Tongue (tissue), 2 donors: ENCODE measurements around the gene XNDC1N. TPM values are rescaled to one million over a fixed set of nuclear protein-coding genes. Genes with fewer than 3 reads are reported as not detected.

Experiments
- DNase-seq: peaks from one replicate; pipeline ENCODE4 v3.0.0-alpha.2; 2015
- total RNA-seq: library from RNA; depleted of rRNA; stranded (reverse); fragments of >200 nt; gene quantifications from one replicate; pipeline ENCODE4 v1.2.3, GENCODE V29; 2014

Gene XNDC1N
- 9.4 TPM for total RNA-seq

- DNase-seq: no peak
Measured at GRCh38 chr11:71927820-71928736, at the start of gene XNDC1N. TSS of gene XNDC1N (minus strand) at chr11:71928594. CDS start at chr11:71923353, 5,241 bp downstream.

DNA sequence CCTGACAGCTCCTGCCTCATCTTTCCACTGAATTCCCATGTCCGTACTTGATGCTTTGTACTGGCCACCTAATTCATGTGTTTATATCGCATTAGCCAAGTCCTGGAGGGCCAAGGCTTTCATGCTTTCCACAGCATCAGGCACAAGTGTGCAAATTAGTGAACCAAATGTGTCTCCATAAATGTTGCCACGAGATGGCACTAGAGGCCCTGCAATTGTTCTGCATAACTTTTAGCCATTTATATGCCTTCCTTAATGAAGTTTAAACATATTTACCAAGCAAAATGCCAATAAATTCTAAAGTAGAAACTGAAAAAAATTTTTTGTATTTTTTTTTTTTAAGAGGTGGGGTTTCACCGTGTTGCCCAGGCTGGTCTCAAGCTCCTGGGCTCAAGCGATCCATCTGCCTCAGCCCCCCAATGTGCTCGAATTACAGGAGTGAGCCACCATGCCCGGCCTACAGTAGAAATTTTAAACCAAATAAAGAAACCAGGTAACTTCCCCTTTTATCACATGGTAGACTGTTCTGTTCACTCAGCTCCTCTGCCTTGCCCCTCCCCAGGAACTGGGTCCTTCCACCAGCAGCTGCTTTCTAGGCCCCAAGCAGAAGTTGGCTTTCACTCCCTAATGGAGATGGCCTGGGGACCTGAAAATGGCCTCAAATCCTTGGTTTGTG lies 49.5 kb upstream of the XNDC1N start:
- DNase-seq: peak; percentile 72

DNA sequence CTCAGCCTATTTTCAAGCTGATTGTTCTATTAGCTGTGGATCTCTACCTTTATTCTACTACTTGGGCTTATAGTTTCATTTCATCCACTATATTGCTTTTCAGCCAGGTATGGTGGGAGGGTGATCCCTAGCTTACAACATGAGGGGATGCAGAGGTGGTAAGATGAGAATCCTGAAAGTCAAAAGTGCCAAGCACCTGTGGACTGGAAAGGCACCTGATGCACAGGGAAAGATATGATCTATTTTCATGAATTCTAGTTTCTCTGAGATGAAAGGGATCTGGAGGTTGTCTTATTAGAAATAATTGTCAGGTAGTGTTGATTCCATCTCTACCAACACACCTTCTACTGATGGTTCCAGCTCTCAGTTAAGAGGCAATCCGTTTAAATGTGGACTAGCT lies 48.7 kb upstream of the XNDC1N start:
- DNase-seq: no peak

GRCh38 chr11:71976551-71976950 lies 48.2 kb upstream of the XNDC1N start:
- DNase-seq: no peak

GRCh38 chr11:71971680-71972079 lies 43.3 kb upstream of the XNDC1N start:
- DNase-seq: no peak

GRCh38 chr11:71964641-71965040 lies 36.2 kb upstream of the XNDC1N start:
- no peak for DNase-seq

- DNase-seq: no peak
Measured at GRCh38 chr11:71963468-71963867, 35.1 kb upstream of the XNDC1N start.

GRCh38 chr11:71962428-71963038 lies 34.1 kb upstream of the XNDC1N start:
- DNase-seq: no peak

DNA sequence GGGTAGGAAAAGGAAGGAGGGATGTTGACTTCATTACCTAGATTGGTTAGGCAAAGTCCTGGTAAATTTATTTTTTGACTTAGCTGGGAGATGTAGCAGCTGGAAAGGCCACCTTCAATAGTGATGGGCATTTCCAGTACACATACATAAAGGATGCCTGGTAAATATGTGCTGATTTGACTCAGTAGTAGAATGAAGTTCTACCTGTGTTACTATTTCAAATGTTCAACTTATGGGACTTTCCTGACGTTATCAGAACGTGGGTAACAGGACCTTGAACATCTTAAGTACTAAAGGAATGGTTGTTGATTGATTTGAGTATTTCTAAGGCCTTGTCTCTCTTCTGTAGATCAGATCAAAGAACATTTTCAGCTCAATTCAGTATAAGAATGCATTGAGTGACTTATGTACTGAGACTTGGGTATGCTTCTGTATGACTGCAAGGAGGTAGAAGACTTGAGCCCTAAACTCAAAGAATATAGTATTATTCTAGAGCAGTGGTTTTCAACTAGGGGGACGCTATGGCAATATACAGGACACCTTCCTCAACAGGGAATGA lies 27.6 kb upstream of the XNDC1N start:
- DNase-seq: no peak

DNA sequence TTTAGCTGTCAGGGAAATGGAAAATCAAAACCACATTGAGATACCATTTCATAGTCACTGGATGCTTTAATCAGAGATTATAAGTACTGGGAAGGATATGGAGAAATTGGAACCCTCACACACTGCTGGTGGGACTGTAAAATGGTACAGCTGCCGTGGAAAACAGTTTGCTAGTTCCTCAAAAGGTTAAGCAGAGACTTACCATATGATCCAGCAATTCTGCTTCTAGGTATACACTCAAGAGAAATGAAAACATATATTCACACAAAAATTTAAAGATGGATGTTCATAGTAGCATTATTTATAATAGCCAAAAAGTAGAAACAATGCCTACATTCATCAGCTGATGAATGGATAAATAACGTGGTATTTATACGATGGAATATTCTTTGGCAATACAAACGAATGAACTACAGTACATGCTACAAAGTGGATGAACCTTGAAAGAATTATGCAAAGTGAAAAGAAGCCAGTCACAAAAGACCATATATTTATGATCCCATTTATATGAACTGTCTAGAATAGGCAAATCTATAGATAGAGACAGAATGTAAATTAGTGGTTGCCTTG lies 23.4 kb upstream of the XNDC1N start:
- DNase-seq: no peak

DNA sequence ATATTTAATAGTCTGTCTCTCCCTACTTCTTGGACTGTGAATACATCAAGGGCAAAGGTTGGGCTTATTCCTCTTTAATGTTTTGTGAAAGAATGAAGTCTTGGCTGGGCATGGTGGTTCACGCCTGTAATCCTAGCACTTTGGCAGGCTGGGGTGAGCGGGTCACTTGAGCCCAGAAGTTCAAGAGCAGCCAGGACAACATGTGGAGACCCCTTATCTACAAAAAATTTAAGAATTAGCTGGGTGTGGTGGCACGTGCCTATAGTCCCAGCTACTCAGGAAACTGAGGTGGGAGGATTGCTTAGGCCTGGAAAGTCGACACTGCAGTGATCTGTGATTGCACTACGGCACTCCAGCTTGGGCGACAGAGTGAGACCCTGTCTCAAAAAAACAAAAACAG lies 20.6 kb upstream of the XNDC1N start:
- DNase-seq: no peak

DNA sequence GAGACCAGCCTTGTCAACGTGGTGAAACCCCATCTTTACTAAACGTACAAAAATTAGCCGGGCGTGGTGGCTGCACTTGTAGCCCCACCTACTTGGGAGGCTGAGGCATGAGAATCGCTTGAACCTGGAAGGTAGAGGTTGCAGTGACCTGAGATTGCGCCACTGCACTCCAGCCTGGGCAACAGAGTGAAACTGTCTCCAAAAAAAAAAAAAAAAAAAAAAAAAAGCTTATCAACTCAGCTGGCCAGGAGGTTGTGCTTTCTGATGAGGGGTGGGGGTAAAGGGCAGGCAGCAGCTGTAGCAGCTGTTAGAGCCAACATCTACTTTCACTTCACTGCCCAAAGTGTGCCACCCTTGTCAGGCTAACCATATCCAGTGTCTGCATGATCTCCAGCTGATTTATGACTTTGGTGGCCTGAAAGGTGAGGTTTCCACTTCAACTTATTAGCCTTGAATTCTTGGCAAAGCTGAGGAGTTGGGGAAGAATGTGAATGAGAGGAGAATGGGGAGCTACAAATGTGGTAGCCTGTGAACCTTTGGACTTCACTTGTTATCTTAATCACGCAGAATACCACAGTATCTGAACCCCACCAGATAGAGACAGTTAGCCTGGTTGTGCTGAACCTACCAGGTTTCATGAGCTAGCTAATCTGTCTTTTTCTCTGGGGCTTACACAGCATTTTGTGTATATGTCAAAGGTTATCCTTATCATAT lies 20.1 kb upstream of the XNDC1N start:
- DNase-seq: peak; percentile 35

GRCh38 chr11:71947498-71947897 lies 19.1 kb upstream of the XNDC1N start:
- DNase-seq: no peak

DNA sequence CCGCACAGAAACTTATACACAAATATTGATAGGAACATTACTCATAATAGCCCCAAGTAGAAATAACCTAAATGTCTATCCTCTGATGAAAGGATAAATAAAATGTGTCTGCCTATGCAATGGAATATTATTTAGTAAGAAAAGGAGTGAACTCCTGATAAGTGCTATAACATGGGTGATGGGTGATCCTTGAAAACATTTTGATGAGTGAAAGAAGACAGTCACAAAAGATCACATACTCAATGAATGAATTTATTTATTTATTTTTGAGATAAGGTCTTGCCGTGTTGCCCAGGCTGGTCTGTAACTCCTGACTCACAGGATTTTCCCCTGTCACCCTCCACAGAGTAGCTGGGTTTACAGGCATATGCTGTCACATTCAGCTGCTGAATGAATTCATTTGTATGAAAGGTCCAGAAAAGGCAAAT lies 17.8 kb upstream of the XNDC1N start:
- no peak for DNase-seq

DNA sequence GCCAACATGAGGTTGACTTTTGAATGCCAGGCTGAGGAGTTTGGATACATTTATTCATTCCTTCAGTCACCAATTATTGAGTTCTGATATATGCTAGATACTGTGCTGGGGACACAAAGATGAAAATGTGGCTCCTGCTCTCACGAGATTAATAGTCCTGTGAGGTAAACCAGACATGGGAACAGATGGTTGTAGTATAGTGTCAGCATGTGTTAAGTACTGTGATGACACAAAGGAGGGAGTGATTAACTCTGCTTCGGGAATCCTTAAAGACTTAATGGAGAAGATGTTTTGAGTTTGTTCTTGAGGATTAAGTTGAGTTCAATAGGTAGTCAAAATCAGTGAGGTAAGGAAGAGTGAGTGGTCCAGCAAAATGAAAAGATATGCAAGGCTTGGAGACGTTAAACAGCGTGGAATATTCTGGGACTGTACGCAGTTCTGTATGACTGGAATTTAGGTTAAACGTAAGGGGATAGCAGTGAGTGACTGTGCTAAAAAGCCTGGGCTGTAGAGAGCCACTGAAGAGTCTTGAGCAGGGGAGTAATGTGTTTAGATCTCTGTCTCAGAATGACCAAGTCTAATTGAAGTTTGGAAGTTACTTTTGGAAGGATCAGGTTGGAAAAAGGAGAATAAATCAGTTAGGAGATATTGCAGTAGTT lies 12.3 kb upstream of the XNDC1N start:
- no peak for DNase-seq

DNA sequence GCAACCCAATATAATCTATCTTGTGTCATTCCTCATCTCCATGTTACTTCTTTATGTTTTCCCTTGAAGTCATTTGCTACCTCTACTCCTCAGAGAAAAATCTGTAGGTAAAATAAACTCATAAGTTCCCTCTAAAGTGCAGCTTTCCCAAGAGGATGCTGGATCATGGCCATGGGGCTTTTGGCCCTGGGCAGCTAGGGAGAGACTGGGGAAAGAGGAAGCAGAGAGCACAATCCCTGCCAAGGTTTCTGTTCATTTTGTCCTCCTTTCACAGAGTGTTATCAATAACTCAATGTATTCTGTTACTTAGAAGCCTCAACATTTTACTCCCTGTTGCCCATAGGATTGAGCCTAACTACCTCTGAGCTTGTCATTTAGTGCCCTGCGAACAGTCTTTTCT lies 9.4 kb upstream of the XNDC1N start:
- DNase-seq: no peak

- DNase-seq: no peak
Measured at GRCh38 chr11:71936825-71937224, 8.4 kb upstream of the XNDC1N start.

GRCh38 chr11:71935338-71935925 lies 7.0 kb upstream of the XNDC1N start:
- DNase-seq: no peak

DNA sequence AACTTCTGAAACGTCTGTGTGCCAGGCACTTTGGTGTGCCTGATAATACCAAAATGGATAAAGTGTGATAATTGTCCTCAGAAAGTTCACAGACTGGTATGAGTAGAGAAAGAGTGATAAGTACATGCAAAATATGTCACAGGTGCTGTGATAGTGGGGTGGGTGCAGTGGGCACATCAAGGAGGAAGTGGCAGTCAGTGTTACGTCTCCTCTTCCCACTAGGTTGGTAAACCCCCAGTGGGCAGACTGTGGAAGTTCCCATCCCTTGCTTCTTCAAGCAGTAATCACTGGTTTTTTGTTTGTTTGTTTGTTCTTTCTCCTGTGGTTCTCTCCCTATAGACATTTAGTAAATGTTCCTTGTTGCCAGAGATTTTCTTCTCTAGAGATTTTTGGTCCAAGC lies 5.8 kb upstream of the XNDC1N start:
- no peak for DNase-seq

- no peak for DNase-seq
Measured at GRCh38 chr11:71933141-71933933, 4.9 kb upstream of the XNDC1N start.
